OCI-LY7 (cell line): ENCODE results near the gene ATP2C1. TPM values are rescaled to one million over a fixed set of nuclear protein-coding genes. Genes with fewer than 3 reads are reported as not detected.

Experiments
- BruUV-seq: library from RNA; stranded (reverse); fragments of 400-500 nt; replicated peaks from 2 replicates; lab custom pipeline; 2021; lab: Mats Ljungman, UMichigan
- CTCF ChIA-PET: fragments of 300-600 bp; sonication (Branson Sonifier 250); formaldehyde crosslinking; loops from one replicate; lab custom pipeline; 2022; ENCODE audit warnings: antibody characterized with exemption; ENCODE audit not compliant: unreplicated experiment; lab: Charles Lee
- POLR2A ChIA-PET: fragments of 300-600 bp; sonication (Branson Sonifier 250); formaldehyde crosslinking; loops from one replicate; lab custom pipeline; 2022; ENCODE audit warnings: antibody characterized with exemption; lab: Charles Lee
- DNase-seq: peaks from one replicate; pipeline ENCODE4 v3.0.0-alpha.2; 2015; ENCODE audit warnings: low spot score
- H2AFZ ChIP-seq: fragments of 200-600 bp; sonication (generic), shearing (Covaris generic); 2 replicates; pipeline ENCODE4 v1.6.1; 2014; ENCODE audit warnings: mild to moderate bottlenecking, antibody characterized with exemption, low read length, moderate library complexity
- H3K27ac ChIP-seq: fragments of 200-600 bp; sonication (generic); 2 replicates; pipeline ENCODE4 v1.5.1; 2014; ENCODE audit warnings: mixed run types, low read depth, mild to moderate bottlenecking, moderate library complexity, low read length, inconsistent platforms; ENCODE audit not compliant: poor library complexity, severe bottlenecking
- H3K36me3 ChIP-seq: fragments of 200-600 bp; sonication (generic); 2 replicates; pipeline ENCODE4 v1.6.1; 2014; ENCODE audit warnings: mild to moderate bottlenecking, antibody characterized with exemption, low read length, moderate library complexity, mixed read lengths; ENCODE audit not compliant: insufficient read depth
- H3K4me1 ChIP-seq: fragments of 200-600 bp; sonication (generic); 2 replicates; pipeline ENCODE4 v1.5.1; 2014; ENCODE audit warnings: mild to moderate bottlenecking, low read length; ENCODE audit not compliant: insufficient read depth, poor library complexity, severe bottlenecking
- H3K4me2 ChIP-seq: fragments of 200-600 bp; sonication (generic); 2 replicates; pipeline ENCODE4 v1.6.1; 2014; ENCODE audit warnings: mild to moderate bottlenecking, low read length
- H3K4me3 ChIP-seq: fragments of 200-600 bp; sonication (generic); 2 replicates; pipeline ENCODE4 v1.5.1; 2014; ENCODE audit warnings: mild to moderate bottlenecking, low read depth, low read length; ENCODE audit not compliant: poor library complexity, severe bottlenecking
- H3K79me2 ChIP-seq: fragments of 200-600 bp; sonication (generic); 2 replicates; pipeline ENCODE4 v1.6.1; 2016; ENCODE audit warnings: low read depth, mild to moderate bottlenecking, low read length, moderate library complexity, mixed read lengths; ENCODE audit not compliant: insufficient read depth
- H3K9me2 ChIP-seq: fragments of 200-600 bp; sonication (generic); 2 replicates; pipeline ENCODE4 v1.6.1; 2016; ENCODE audit warnings: mild to moderate bottlenecking, low read length, mixed read lengths; ENCODE audit not compliant: insufficient read depth
- H3K9me3 ChIP-seq: fragments of 200-600 bp; sonication (generic); 2 replicates; pipeline ENCODE4 v1.6.1; 2014; ENCODE audit warnings: mild to moderate bottlenecking, mixed run types, low read length, mixed read lengths
- H4K20me1 ChIP-seq: fragments of 200-600 bp; sonication (generic); 2 replicates; pipeline ENCODE4 v1.6.1; 2014; ENCODE audit warnings: mild to moderate bottlenecking, antibody characterized with exemption, low read length, moderate library complexity, mixed read lengths; ENCODE audit not compliant: insufficient read depth
- CTCF ChIP-seq: fragments of 200-600 bp; sonication (generic); conservative IDR thresholded peaks from 2 replicates; pipeline ENCODE4 v1.5.1; 2014; ENCODE audit warnings: mild to moderate bottlenecking, antibody characterized with exemption, low read length, moderate library complexity, mixed read lengths
- EZH2phosphoT487 ChIP-seq: fragments of 200-600 bp; sonication (generic); IDR thresholded peaks from 2 replicates; pipeline ENCODE4 v1.6.1; 2018; ENCODE audit warnings: low read depth, borderline replicate concordance, mild to moderate bottlenecking, mixed run types, antibody characterized with exemption, low read length, moderate library complexity, mixed read lengths
- intact Hi-C: fragments of 100-400 bp; cut with micrococcal nuclease; formaldehyde crosslinking; loops from one replicate; pipeline ENCODE4 v1.10.0; 2022; ENCODE audit not compliant: unreplicated experiment
- total RNA-seq, 2 experiments: library from RNA; depleted of rRNA in 1 of 2; stranded (reverse); fragments of >200 nt in 1 of 2; shearing (Covaris generic) in 1 of 2; gene quantifications; 2 replicates each; pipeline ENCODE4 v1.2.3, GENCODE V29; 2014 to 2022

The ATP2C1 gene
- total RNA-seq, 2 experiments from 2014 or later, result 31.1 to 56.8 TPM

- no peaks in the 10 kb centered on the region for H3K9me2 ChIP-seq
- no peak overlapping the region for H3K27ac ChIP-seq
- H3K36me3 ChIP-seq, result no peaks in the 10 kb centered on the region
- H3K4me3 ChIP-seq, result no peak overlapping the region
- TF ChIP-seq CTCF (no peak), EZH2phosphoT487 (no peak)
- intact Hi-C loops, result no loop called here
- ChIA-PET CTCF (no interaction called here), POLR2A (no interaction called here)
- H3K4me1 ChIP-seq, result no peaks in the 10 kb centered on the region
- H3K4me2 ChIP-seq, result no peak overlapping the region
- H3K79me2 ChIP-seq, result no peaks in the 10 kb centered on the region
- no peaks in the 10 kb centered on the region for H4K20me1 ChIP-seq
- no peak for DNase-seq
- peaks cover 8% of the 10 kb centered on the region; the same call in 1 of the 2 replicates for H3K9me3 ChIP-seq
- no peak overlapping the region for H2AFZ ChIP-seq
- no TSS peak for BruUV-seq
Observed at GRCh38 chr3:130876594-130876993, 17.3 kb upstream of the ATP2C1 start.

- no peaks in the 10 kb centered on the region for H3K9me2 ChIP-seq
- DNase-seq, result no peak
- H3K4me1 ChIP-seq, result no peaks in the 10 kb centered on the region
- H3K79me2 ChIP-seq, result no peaks in the 10 kb centered on the region
- no peaks in the 10 kb centered on the region for H4K20me1 ChIP-seq
- intact Hi-C loops, result no loop called here
- TF ChIP-seq CTCF (no peak), EZH2phosphoT487 (no peak)
- no peak overlapping the region for H2AFZ ChIP-seq
- H3K36me3 ChIP-seq, result no peaks in the 10 kb centered on the region
- BruUV-seq, result no TSS peak
- peaks cover 8% of the 10 kb centered on the region; the same call in 1 of the 2 replicates for H3K9me3 ChIP-seq
- ChIA-PET POLR2A (no interaction called here), CTCF (no interaction called here)
- H3K4me2 ChIP-seq, result no peak overlapping the region
- H3K4me3 ChIP-seq, result no peak overlapping the region
- H3K27ac ChIP-seq, result no peak overlapping the region
Observed at GRCh38 chr3:130878464-130878863, 15.4 kb upstream of the ATP2C1 start.

- no TSS peak for BruUV-seq
- intact Hi-C loops, result no loop called here
- Histone ChIP-seq H4K20me1 (no peaks in the 10 kb centered on the region), H3K4me2 (no peak overlapping the region), H3K9me3 (no peaks in the 10 kb centered on the region), H3K36me3 (no peaks in the 10 kb centered on the region), H2AFZ (no peak overlapping the region), H3K79me2 (peaks cover 3% of the 10 kb centered on the region; the same call in 1 of the 2 replicates), H3K27ac (no peak overlapping the region), H3K9me2 (no peaks in the 10 kb centered on the region), H3K4me3 (no peak overlapping the region), H3K4me1 (peaks cover 7% of the 10 kb centered on the region)
- POLR2A ChIA-PET, result interaction anchor here (0.7 kb wide), 1 partner anchor 1162 kb away, joined by 3 read pairs; no protein-coding TSS in a partner anchor
- no peak for TF ChIP-seq EZH2phosphoT487
- TF ChIP-seq CTCF, result no peak
- CTCF ChIA-PET, result no interaction called here
- DNase-seq, result no peak
Observed at GRCh38 chr3:130889416-130889946, 4.4 kb upstream of the ATP2C1 start.
